HuH-7 (cell line): Measurements from ENCODE around the gene ZSWIM1.
"Not testable (repeated sequence)": the region's sequence is repeated elsewhere in the genome, so short reads cannot be mapped to it uniquely, and the experiment has no call there.

ENCODE experiments used
- DNase-seq: peaks from one replicate; pipeline ENCODE4 v3.0.0; 2011; ENCODE audit warnings: low spot score

ZSWIM1 gene

DNA sequence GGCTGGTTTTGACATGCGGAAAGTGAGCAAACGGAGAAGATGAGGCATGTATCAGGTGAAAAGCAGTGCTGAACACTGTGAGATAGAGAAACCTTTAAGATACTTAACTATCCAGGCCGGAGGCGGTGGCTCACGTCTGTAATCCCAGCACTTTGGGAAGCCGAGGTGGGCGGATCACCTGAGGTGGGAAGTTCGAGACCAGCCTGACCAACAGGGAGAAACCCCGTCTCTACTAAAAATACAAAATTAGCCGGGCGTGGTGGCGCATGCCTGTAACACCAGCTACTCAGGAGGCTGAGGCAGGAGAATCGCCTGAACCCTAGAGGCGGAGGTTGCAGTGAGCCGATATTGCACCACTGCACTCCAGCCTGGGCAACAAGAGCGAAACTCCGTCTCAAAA, 50.7 kb downstream of the ZSWIM1 start:
- not testable (repeated sequence) for DNase-seq

DNA sequence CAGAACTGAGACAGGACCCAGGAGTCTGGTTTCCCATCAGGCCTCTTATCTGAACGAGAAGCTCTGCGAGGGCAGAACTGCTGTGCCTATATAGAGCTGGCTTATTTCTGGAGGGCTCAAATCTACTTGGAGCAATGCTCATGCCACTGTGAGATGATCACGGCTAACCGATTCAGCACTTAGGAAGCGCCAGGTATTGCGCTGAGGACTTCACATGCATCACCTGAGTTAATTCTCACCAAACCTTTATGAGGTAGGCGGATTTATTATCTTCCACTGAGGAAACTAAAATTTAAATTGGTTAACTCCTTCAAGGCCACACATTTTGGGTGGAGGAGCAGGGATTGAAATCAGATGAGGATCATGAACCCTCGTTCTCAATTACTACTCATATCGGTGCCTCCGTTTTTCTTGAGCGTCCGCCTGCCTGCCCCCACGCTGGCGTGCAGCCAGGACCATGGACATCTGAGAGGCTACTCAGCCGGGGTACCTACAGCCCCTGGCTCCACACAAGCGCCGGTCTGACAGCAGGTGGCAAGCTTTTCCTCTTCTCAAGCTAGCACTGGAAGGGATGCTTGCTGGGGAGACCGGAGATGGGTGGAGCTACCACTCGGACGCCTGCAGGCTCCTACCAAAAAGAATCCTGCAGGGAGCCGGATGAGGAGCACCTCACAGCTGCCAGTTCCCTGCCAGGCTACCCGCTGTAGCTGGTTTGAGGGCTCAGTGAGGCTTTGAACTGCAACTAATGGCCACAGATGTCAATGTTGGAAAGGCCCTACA, 52.4 kb downstream of the ZSWIM1 start:
- peak; percentile 85 for DNase-seq

DNA sequence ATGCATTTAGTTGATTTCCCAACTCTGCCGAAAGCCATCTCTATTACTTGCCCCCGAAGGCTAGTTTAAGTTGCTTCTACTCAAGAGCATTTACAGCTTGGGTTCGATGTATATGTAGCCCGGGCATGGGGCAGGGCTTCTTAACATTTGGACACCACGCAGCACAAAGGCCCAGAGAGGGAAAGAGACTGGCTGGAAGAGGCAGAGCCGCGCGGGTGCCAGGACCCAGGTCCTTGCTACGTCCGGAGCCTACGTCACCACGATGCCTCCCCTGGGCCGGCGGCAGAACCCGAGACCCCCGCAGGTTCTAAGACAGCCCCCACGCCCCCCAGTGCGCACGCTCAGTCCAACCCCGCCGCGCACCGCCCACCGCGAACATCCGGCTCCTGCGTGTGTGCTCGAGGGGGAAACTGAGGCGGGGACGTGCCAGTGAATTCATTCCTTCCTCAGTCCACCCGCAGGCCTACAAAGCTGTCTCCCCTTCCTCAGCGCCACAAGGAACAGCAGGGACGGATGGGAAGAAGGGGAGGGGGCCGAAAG, 53.1 kb downstream of the ZSWIM1 start:
- DNase-seq, result peak; percentile 57
